HG02571 (cell line): ENCODE data around the gene TRAF4.

Experiments
- ATAC-seq: cut with Tn5 transposase; IDR thresholded peaks from one replicate; pipeline ENCODE4 v1.9.1; 2021; ENCODE audit warnings: mild to moderate bottlenecking, moderate library complexity; ENCODE audit not compliant: unreplicated experiment

Gene TRAF4

GRCh38 chr17:28747051-28747691 lies 3.4 kb downstream of the TRAF4 start:
- ATAC-seq = no peak

GRCh38 chr17:28747801-28748750 lies 4.3 kb downstream of the TRAF4 start:
- no peak for ATAC-seq

GRCh38 chr17:28748852-28749515 lies 5.2 kb downstream of the TRAF4 start:
- no peak for ATAC-seq

GRCh38 chr17:28749516-28750177 lies 5.8 kb downstream of the TRAF4 start:
- no peak for ATAC-seq

GRCh38 chr17:28750178-28751047 lies 6.6 kb downstream of the TRAF4 start:
- peak; percentile 48 for ATAC-seq

- ATAC-seq = no peak
These were observed 8.0 kb downstream of the TRAF4 start for GRCh38 chr17:28751600-28752366.

GRCh38 chr17:28755486-28755885 lies 11.7 kb downstream of the TRAF4 start:
- ATAC-seq = no peak

- ATAC-seq = no peak
These were observed 12.4 kb downstream of the TRAF4 start for GRCh38 chr17:28756049-28756804.

GRCh38 chr17:28758411-28759121 lies 14.8 kb downstream of the TRAF4 start:
- ATAC-seq = no peak

GRCh38 chr17:28759256-28759865 lies 15.6 kb downstream of the TRAF4 start:
- no peak for ATAC-seq

GRCh38 chr17:28760601-28761562 lies 17.1 kb downstream of the TRAF4 start:
- ATAC-seq = no peak

GRCh38 chr17:28763137-28763799 lies 19.5 kb downstream of the TRAF4 start:
- no peak for ATAC-seq

GRCh38 chr17:28763804-28764266 lies 20.0 kb downstream of the TRAF4 start:
- no peak for ATAC-seq

GRCh38 chr17:28765038-28765437 lies 21.2 kb downstream of the TRAF4 start:
- no peak for ATAC-seq

- ATAC-seq = no peak
These were observed 29.9 kb downstream of the TRAF4 start for GRCh38 chr17:28773736-28774135.

- no peak for ATAC-seq
These were observed 30.4 kb downstream of the TRAF4 start for GRCh38 chr17:28774206-28774605.
